Epithelial cell of esophagus (primary cell): ENCODE data around the gene STPG3.

Source experiments
- DNase-seq: peaks from one replicate; pipeline ENCODE4 v3.0.0; 2010; ENCODE audit warnings: low read depth
- H3K4me3 ChIP-seq: 2 replicates; pipeline ENCODE4 v1.5.1; 2011; ENCODE audit warnings: mild to moderate bottlenecking, low read length, control low read depth
- TF ChIP-seq, protein P1 (sequence below): IDR thresholded peaks from 2 replicates; pipeline ENCODE4 v1.5.1; 2011; ENCODE audit warnings: low read depth, mild to moderate bottlenecking, low read length, control low read depth, inconsistent platforms; ENCODE audit not compliant: insufficient read depth; ENCODE audit errors: missing control alignments

Gene STPG3

DNA sequence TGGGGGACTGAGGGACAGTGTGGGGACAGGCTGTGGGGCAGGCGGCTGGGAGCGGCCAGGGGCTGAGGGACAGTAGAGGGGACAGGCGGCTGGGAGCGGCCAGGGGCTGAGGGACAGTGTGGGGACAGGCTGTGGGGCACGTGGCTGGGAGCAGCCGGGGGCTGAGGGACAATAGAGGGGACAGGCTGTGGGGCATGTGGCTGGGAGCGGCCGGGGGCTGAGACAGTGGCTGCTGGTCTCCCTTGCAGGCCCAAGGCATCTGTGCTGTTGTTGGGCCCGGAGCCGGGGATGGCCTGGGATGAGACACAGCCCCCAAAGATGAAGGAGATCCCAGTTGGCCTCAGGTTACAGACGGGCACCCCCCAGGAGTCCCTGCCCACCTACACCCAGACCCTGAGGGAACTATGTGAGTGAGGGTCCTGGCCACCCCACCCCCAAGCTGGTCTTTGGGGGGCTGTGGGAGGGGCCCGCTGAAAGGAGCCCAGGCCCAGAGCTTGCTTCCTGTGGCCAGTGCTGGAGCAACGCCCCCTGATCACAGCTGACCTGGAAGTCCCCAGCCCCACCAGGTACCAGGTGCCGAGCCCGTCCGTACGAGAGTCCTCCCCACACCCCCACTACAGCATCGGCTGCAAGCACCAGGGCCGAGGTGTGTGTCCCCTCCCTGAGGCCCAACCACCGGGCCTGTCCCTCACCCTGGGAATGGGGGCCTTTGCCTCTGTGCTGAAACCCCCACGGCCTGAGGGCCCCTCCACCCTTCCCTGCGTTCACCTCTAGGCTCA, 593 bp downstream of the STPG3 start:
- H3K4me3 ChIP-seq, result no peak overlapping the region
- DNase-seq, result no peak

DNA sequence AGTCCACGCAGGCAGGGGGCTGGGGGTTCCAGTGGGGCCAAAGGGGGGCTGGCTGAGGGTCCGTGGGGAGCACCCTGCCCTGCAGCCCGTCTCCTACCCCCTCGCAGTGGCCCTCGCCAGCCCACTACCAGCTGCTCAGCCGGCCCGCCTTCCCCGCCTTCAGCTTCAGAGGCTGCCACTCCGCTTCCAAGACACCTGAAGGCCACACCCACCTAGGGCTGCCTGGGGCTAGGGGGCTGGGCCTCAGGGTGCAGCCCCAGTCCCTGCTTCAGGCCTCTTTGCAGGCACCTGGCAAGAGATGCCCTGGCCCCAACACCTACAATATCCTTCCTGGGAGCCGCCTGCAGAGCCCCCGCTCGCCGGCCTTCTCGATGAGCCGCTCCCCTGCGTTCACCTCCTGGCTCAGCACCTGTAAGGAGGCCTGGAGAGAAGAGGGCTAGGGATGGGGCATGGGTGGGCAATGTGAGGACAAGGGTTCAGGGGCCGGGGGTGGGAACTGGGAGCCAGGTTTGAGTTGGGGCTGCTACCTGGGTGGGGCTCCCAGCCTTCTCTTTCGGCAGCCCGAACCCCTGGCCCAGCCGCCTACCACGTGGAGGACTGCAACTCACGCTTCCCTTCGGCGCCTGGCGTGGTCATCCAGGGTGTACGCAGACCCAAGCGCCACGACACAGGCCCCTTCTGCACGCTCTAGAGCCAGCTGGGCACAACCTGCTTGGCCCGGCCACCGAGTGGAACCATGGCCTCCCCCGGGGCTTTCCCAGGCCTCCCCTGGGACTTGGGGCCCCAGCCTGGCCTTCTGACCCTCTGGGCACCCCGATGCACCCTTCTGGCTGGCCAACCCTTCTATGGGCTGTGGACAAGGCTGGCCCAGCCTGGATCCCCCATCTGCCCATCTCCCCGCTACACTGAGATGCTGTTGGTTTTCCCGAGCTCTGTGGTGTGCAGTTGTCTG, 1.7 kb downstream of the STPG3 start:
- DNase-seq, result peak; percentile 34
- H3K4me3 ChIP-seq, result no peak overlapping the region
- TF ChIP-seq, protein P1, sequence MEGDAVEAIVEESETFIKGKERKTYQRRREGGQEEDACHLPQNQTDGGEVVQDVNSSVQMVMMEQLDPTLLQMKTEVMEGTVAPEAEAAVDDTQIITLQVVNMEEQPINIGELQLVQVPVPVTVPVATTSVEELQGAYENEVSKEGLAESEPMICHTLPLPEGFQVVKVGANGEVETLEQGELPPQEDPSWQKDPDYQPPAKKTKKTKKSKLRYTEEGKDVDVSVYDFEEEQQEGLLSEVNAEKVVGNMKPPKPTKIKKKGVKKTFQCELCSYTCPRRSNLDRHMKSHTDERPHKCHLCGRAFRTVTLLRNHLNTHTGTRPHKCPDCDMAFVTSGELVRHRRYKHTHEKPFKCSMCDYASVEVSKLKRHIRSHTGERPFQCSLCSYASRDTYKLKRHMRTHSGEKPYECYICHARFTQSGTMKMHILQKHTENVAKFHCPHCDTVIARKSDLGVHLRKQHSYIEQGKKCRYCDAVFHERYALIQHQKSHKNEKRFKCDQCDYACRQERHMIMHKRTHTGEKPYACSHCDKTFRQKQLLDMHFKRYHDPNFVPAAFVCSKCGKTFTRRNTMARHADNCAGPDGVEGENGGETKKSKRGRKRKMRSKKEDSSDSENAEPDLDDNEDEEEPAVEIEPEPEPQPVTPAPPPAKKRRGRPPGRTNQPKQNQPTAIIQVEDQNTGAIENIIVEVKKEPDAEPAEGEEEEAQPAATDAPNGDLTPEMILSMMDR, result no peak

More for the DNA sequence above, 593 bp downstream of the STPG3 start:
- TF ChIP-seq, protein P1, result no peak

GRCh38 chr9:137253717-137254623, 2.9 kb downstream of the STPG3 start:
- DNase-seq, result no peak
- TF ChIP-seq, protein P1, result no peak
- H3K4me3 ChIP-seq, result peak overlapping the region; percentile 81

GRCh38 chr9:137254624-137255447, 3.8 kb downstream of the STPG3 start, which contains the start of gene NELFB:
NELFB (plus strand) TSS chr9:137255327.
- TF ChIP-seq, protein P1, result no peak
- peak; percentile 88 for DNase-seq
- peak within 1 kb of the TSS; percentile 89 for H3K4me3 ChIP-seq

- TF ChIP-seq, protein P1, result no peak
- peak; percentile 45 for DNase-seq
- H3K4me3 ChIP-seq, result peak overlapping the region; percentile 89
These were observed 4.5 kb downstream of the STPG3 start for GRCh38 chr9:137255448-137256114.
